HepG2 (cell line): ENCODE data around the gene PXMP4. TPM values are rescaled to one million over a fixed set of nuclear protein-coding genes. Genes with fewer than 3 reads are reported as not detected.

Source experiments
- ADNP ChIP-seq: sonication (generic); formaldehyde crosslinking; IDR thresholded peaks from 2 replicates; pipeline ENCODE4 v1.4.0; 2020; ENCODE audit warnings: missing genetic modification reagents
- AGO1 ChIP-seq: fragments of 200-400 bp; formaldehyde crosslinking; IDR thresholded peaks from 2 replicates; pipeline ENCODE4 v1.6.1; 2017; ENCODE audit warnings: mild to moderate bottlenecking, low read depth, low read length, moderate library complexity; ENCODE audit not compliant: poor library complexity, severe bottlenecking
- CHCHD3 ChIP-seq: sonication (generic); formaldehyde crosslinking; IDR thresholded peaks from 2 replicates; pipeline ENCODE4 v1.8.0; 2022; ENCODE audit warnings: mild to moderate bottlenecking, missing genetic modification reagents, moderate library complexity
- HES4 ChIP-seq: sonication (generic); formaldehyde crosslinking; IDR thresholded peaks from 2 replicates; pipeline ENCODE4 v1.9.0; 2021; ENCODE audit warnings: mild to moderate bottlenecking, missing genetic modification reagents, borderline replicate concordance
- HNF4G ChIP-seq, 2 experiments: sonication (generic) in 1 of 2; formaldehyde crosslinking in 1 of 2; IDR thresholded peaks; 2 replicates each; pipeline versions ENCODE4 v1.4.0 to v1.6.1; 2011 to 2020; ENCODE audit warnings: borderline replicate concordance in 2 of 2, low read depth in 2 of 2, mild to moderate bottlenecking in 2 of 2, low read length in 1 of 2, missing genetic modification reagents in 1 of 2, moderate library complexity in 1 of 2
- HOXA5 ChIP-seq: sonication (generic); formaldehyde crosslinking; IDR thresholded peaks from 2 replicates; pipeline ENCODE4 v1.4.0; 2020; ENCODE audit warnings: missing genetic modification reagents
- JDP2 ChIP-seq: sonication (generic); formaldehyde crosslinking; IDR thresholded peaks from 2 replicates; pipeline ENCODE4 v1.8.1; 2022; ENCODE audit warnings: missing genetic modification reagents, borderline replicate concordance
- KLF6 ChIP-seq: IDR thresholded peaks from 2 replicates; pipeline ENCODE4 v1.8.0; 2016; ENCODE audit warnings: missing biosample characterization, missing genetic modification reagents
- MIXL1 ChIP-seq: IDR thresholded peaks from 2 replicates; pipeline ENCODE4 v1.6.1; 2016
- MYPOP ChIP-seq: sonication (generic); formaldehyde crosslinking; IDR thresholded peaks from 2 replicates; pipeline ENCODE4 v1.8.1; 2023; ENCODE audit warnings: mild to moderate bottlenecking, moderate library complexity, missing genetic modification reagents
- NFATC3 ChIP-seq: sonication (generic); formaldehyde crosslinking; IDR thresholded peaks from 2 replicates; pipeline ENCODE4 v1.5.1; 2020; ENCODE audit warnings: mild to moderate bottlenecking, missing genetic modification reagents
- RBM22 ChIP-seq: fragments of 200-400 bp; formaldehyde crosslinking; optimal IDR thresholded peaks from 2 replicates; pipeline ENCODE3; 2017; ENCODE audit warnings: mild to moderate bottlenecking, low read length, moderate library complexity
- REL ChIP-seq: sonication (generic); formaldehyde crosslinking; conservative IDR thresholded peaks from 2 replicates; pipeline ENCODE4 v1.8.0; 2022; ENCODE audit warnings: mild to moderate bottlenecking, missing genetic modification reagents, moderate library complexity
- RFX5 ChIP-seq: IDR thresholded peaks from 2 replicates; pipeline ENCODE4 v1.6.1; 2011; ENCODE audit warnings: low read depth, low read length, improper control_type of control experiment
- RNF2 ChIP-seq: fragments of 450-650 bp; conservative IDR thresholded peaks from 2 replicates; pipeline ENCODE4 v1.6.1; 2016; ENCODE audit warnings: low read depth
- TIGD3 ChIP-seq: sonication (generic); formaldehyde crosslinking; IDR thresholded peaks from 2 replicates; pipeline ENCODE4 v1.5.1; 2020; ENCODE audit warnings: mild to moderate bottlenecking, missing genetic modification reagents, borderline replicate concordance
- ZBTB21 ChIP-seq: sonication (generic); formaldehyde crosslinking; IDR thresholded peaks from 2 replicates; pipeline ENCODE4 v1.4.0; 2020; ENCODE audit warnings: missing genetic modification reagents
- ZBTB3 ChIP-seq: sonication (generic); formaldehyde crosslinking; IDR thresholded peaks from 2 replicates; pipeline ENCODE4 v1.4.0; 2020; ENCODE audit warnings: low read depth, mild to moderate bottlenecking, moderate library complexity, missing genetic modification reagents, borderline replicate concordance
- ZBTB46 ChIP-seq: sonication (generic); formaldehyde crosslinking; IDR thresholded peaks from 2 replicates; pipeline ENCODE4 v1.4.0; 2020; ENCODE audit warnings: mild to moderate bottlenecking, missing genetic modification reagents, borderline replicate concordance
- ZNF180 ChIP-seq: sonication (generic); formaldehyde crosslinking; IDR thresholded peaks from 2 replicates; pipeline ENCODE4 v1.4.0; 2020; ENCODE audit warnings: low read depth, missing genetic modification reagents, borderline replicate concordance
- ZNF230 ChIP-seq: sonication (generic); formaldehyde crosslinking; IDR thresholded peaks from 2 replicates; pipeline ENCODE4 v1.4.0; 2020; ENCODE audit warnings: mild to moderate bottlenecking, missing genetic modification reagents
- polyA plus RNA-seq, 8 experiments: library from polyadenylated mRNA; depleted of rRNA in 3 of 8; stranded (reverse) in 7 of 8; unstranded in 1 of 8; fragments of >200 nt; fragmentation: Illumina TruSeq in 4 of 8; extraction: Trizol in 4 of 8; gene quantifications; 2 replicates each; pipeline versions ENCODE4 v1.2.1 to v1.2.3, GENCODE V29; 2011 to 2016; ENCODE audit warnings: low read depth in 4 of 8, missing spikeins in 1 of 8, mixed read lengths in 1 of 8; ENCODE audit not compliant: insufficient read depth in 1 of 8
- total RNA-seq, 5 experiments: library from RNA; depleted of rRNA; stranded (reverse); fragments of >200 nt; fragmentation: Illumina TruSeq; extraction: Trizol; gene quantifications; 2 replicates each; pipeline ENCODE4 v1.2.3, GENCODE V29; 2016; ENCODE audit warnings: low read depth in 1 of 5
- TF ChIP-seq, protein P1 (sequence below): sonication (generic); formaldehyde crosslinking; IDR thresholded peaks from 2 replicates; pipeline ENCODE4 v1.4.0; 2020; ENCODE audit warnings: missing genetic modification reagents

Gene PXMP4
- total and polyA plus RNA-seq, 2 of the 13 experiments (the other 11 are each of a cell fraction or from before 2014, with no cell fraction given) = not detected

- TF ChIP-seq, protein P1, sequence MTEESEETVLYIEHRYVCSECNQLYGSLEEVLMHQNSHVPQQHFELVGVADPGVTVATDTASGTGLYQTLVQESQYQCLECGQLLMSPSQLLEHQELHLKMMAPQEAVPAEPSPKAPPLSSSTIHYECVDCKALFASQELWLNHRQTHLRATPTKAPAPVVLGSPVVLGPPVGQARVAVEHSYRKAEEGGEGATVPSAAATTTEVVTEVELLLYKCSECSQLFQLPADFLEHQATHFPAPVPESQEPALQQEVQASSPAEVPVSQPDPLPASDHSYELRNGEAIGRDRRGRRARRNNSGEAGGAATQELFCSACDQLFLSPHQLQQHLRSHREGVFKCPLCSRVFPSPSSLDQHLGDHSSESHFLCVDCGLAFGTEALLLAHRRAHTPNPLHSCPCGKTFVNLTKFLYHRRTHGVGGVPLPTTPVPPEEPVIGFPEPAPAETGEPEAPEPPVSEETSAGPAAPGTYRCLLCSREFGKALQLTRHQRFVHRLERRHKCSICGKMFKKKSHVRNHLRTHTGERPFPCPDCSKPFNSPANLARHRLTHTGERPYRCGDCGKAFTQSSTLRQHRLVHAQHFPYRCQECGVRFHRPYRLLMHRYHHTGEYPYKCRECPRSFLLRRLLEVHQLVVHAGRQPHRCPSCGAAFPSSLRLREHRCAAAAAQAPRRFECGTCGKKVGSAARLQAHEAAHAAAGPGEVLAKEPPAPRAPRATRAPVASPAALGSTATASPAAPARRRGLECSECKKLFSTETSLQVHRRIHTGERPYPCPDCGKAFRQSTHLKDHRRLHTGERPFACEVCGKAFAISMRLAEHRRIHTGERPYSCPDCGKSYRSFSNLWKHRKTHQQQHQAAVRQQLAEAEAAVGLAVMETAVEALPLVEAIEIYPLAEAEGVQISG = peak; percentile 76
- TF ChIP-seq MIXL1 (CRISPR knock-in tag) (0 out of 2 replicates have a peak, but pooled peaks have one; percentile 24), RNF2 (peak; percentile 88), ZBTB46 (CRISPR knock-in tag) (0 out of 2 replicates have a peak, but pooled peaks have one; percentile 60), ZBTB21 (CRISPR knock-in tag) (0 out of 2 replicates have a peak, but pooled peaks have one; percentile 24), RBM22 (no peak), REL (CRISPR knock-in tag) (peak; percentile 99), ZBTB3 (CRISPR knock-in tag) (no peak), ADNP (CRISPR knock-in tag) (no peak), ZNF180 (CRISPR knock-in tag) (no peak), ZNF230 (CRISPR knock-in tag) (0 out of 2 replicates have a peak, but pooled peaks have one; percentile 92), HNF4G (IDR thresholded peaks at IDR 0.05; ENCODE audit: borderline replicate concordance, low read depth, low read length) (no peak), HNF4G (CRISPR knock-in tag; IDR thresholded peaks at IDR 0.05; ENCODE audit: borderline replicate concordance, low read depth) (peak; percentile 59), TIGD3 (CRISPR knock-in tag) (no peak), JDP2 (CRISPR knock-in tag) (peak; percentile 94), HES4 (no peak), NFATC3 (CRISPR knock-in tag) (no peak), AGO1 (no peak), KLF6 (CRISPR knock-in tag) (peak; percentile 80; the same call in 1 of the 2 replicates), CHCHD3 (CRISPR knock-in tag) (peak; percentile 40; the same call in 1 of the 2 replicates), MYPOP (CRISPR knock-in tag) (peak; percentile 88), HOXA5 (CRISPR knock-in tag) (peak; percentile 84; the same call in 1 of the 2 replicates), RFX5 (peak; percentile 78)
Observed at GRCh38 chr20:33686100-33686983, 33.8 kb downstream of the PXMP4 start, which contains the start of gene E2F1 (continued).
